K562 (cell line): ENCODE measurements around the gene PPP1R12B. TPM values are rescaled to one million over a fixed set of nuclear protein-coding genes. Genes with fewer than 3 reads are reported as not detected.
"Not testable (repeated sequence)": the region's sequence is repeated elsewhere in the genome, so short reads cannot be mapped to it uniquely, and the experiment has no call there.

Experiments
- CTBP1 ChIP-seq: fragments of 450-650 bp; IDR thresholded peaks from 2 replicates; pipeline ENCODE4 v1.6.1; 2016; ENCODE audit warnings: borderline replicate concordance
- EP300 ChIP-seq: IDR thresholded peaks from 2 replicates; pipeline ENCODE4 v1.6.1; 2012; ENCODE audit warnings: low read length, improper control_type of control experiment
- L3MBTL2 ChIP-seq: fragments of 450-650 bp; IDR thresholded peaks from 2 replicates; pipeline ENCODE4 v1.6.1; 2016; ENCODE audit warnings: mild to moderate bottlenecking, moderate library complexity
- LCOR ChIP-seq: sonication (generic); formaldehyde crosslinking; IDR thresholded peaks from 2 replicates; pipeline ENCODE4 v1.8.0; 2022; ENCODE audit warnings: mild to moderate bottlenecking, missing genetic modification reagents
- MITF ChIP-seq: IDR thresholded peaks from 2 replicates; pipeline ENCODE4 v1.6.1; 2014; ENCODE audit warnings: antibody characterized with exemption
- NRF1 ChIP-seq, 2 experiments: fragments of 450-650 bp; IDR thresholded peaks in 1 of 2; conservative IDR thresholded peaks in 1 of 2; 2 replicates each; pipeline ENCODE4 v1.6.1; 2014; ENCODE audit warnings: mild to moderate bottlenecking in 2 of 2
- PBX2 ChIP-seq, 2 experiments: IDR thresholded peaks in 1 of 2; conservative IDR thresholded peaks in 1 of 2; 2 replicates each; pipeline ENCODE4 v1.6.1; 2016; ENCODE audit warnings: low read depth in 2 of 2, mild to moderate bottlenecking in 1 of 2, missing compliant biosample characterization in 1 of 2, missing genetic modification characterization in 1 of 2, moderate library complexity in 1 of 2
- PKNOX1 ChIP-seq: fragments of 450-650 bp; IDR thresholded peaks from 2 replicates; pipeline ENCODE4 v1.6.1; 2016
- RCOR1 ChIP-seq, 2 experiments: IDR thresholded peaks; 2 replicates each; pipeline ENCODE4 v1.6.1; 2012; ENCODE audit warnings: low read depth in 2 of 2, low read length in 2 of 2, borderline replicate concordance in 1 of 2, improper control_type of control experiment in 1 of 2
- SMARCA4 ChIP-seq: fragments of 450-650 bp; IDR thresholded peaks from 2 replicates; pipeline ENCODE4 v1.6.1; 2016
- ZBTB7A ChIP-seq: IDR thresholded peaks from 2 replicates; pipeline ENCODE4 v1.6.1; 2011; ENCODE audit warnings: low read depth, mild to moderate bottlenecking, low read length, moderate library complexity, borderline replicate concordance; ENCODE audit not compliant: control insufficient read depth
- ZEB2 ChIP-seq: fragments of 450-650 bp; IDR thresholded peaks from 2 replicates; pipeline ENCODE4 v1.6.1; 2016
- ZKSCAN1 ChIP-seq: fragments of 150-350 bp; IDR thresholded peaks from 2 replicates; pipeline ENCODE4 v1.6.1; 2016; ENCODE audit warnings: low read depth, low read length
- polyA plus RNA-seq, 8 experiments: library from polyadenylated mRNA; depleted of rRNA in 4 of 8; stranded (reverse) in 5 of 8; unstranded in 3 of 8; fragments of >200 nt; fragmentation: Nextera tagmentation in 2 of 8; fragmentation: Illumina TruSeq in 1 of 8; extraction: Ambion mirVana in 2 of 8; extraction: Trizol in 1 of 8; gene quantifications; 2 replicates each; pipeline versions ENCODE4 v1.2.1 to v1.2.3, GENCODE V29; 2011 to 2014; ENCODE audit warnings: inconsistent platforms in 1 of 8, missing spikeins in 1 of 8
- total RNA-seq, 7 experiments: library from RNA; depleted of rRNA in 6 of 7; stranded (reverse); fragments of >200 nt in 6 of 7; fragmentation: Illumina TruSeq in 2 of 7; extraction: Trizol in 2 of 7; gene quantifications; 2 replicates each; pipeline versions ENCODE4 v1.2.1 to v1.2.3, GENCODE V29; 2011 to 2021; ENCODE audit warnings: low replicate concordance in 1 of 7
- TF ChIP-seq, protein P1 (sequence below), 2 experiments: fragments of 200-800 bp in 1 of 2; sonication (Bioruptor generic) in 1 of 2; sonication (generic) in 1 of 2; formaldehyde crosslinking in 1 of 2; IDR thresholded peaks in 1 of 2; conservative IDR thresholded peaks in 1 of 2; 2 replicates each; pipeline versions ENCODE4 v1.5.0 to v1.6.1; 2016 to 2020; ENCODE audit warnings: missing compliant biosample characterization in 1 of 2, missing genetic modification characterization in 1 of 2, missing genetic modification reagents in 1 of 2
- TF ChIP-seq, protein P2 (sequence below): fragments of 450-650 bp; IDR thresholded peaks from 2 replicates; pipeline ENCODE4 v1.6.1; 2016; ENCODE audit warnings: antibody characterized with exemption

Gene PPP1R12B
- total and polyA plus RNA-seq, 9 of the 15 experiments (the other 6 are each of a cell fraction or from before 2014, with no cell fraction given): 0.73 to 16.9 (median 13.6) TPM

DNA sequence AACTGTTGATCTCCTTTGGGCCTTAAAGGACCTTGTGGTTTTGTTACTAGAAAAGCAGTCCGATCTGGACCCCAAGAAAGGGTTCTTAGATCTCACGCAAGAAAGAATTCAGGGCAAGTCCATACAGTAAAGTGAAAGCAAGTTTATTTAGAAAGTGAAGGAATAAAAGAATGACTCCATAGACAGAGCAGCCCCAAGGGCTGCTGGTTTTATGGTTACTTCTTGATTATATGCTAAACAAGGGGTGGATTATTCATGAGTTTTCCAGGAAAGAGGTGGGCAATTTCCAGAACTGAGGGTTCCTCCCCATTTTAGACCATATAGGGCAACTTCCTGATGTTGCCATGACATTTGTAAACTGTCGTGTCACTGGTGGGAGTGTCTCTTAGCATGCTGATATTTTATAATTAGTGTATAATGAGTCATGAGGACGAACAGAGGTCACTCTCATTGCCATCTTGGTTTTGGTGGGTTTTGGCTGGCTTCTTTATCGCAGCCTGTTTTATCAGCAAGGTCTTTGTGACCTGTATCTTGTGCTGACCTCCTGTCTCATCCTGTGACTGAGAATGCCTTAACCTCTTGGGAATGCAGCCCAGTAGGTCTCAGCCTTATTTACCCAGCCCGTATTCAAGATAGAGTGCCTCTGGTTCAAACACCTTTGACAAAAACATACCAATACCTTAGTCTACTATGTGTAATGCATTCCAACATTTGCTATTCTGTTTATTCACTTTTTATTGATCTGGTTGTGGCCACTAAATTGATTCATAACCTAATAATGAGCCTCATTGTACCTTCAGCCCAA lies 183.5 kb downstream of the PPP1R12B start (continued):
- not testable (repeated sequence) for TF ChIP-seq PBX2 (CRISPR knock-in tag; IDR thresholded peaks at IDR 0.05; ENCODE audit: low read depth)
- TF ChIP-seq PBX2 (tag; conservative IDR thresholded peaks at IDR 0.05; ENCODE audit: low read depth) (peak; percentile 54), MITF (peak; percentile 80; the same call in 1 of the 2 replicates), ZEB2 (peak; percentile 89), RCOR1 (IDR thresholded peaks at IDR 0.05; ENCODE audit: borderline replicate concordance in 1 of 2, low read depth in 2 of 2, low read length in 2 of 2) (peak in 1 of 2 experiments; percentile 68; a peak in 2 of 4 replicates), LCOR (CRISPR knock-in tag) (peak; percentile 94), PKNOX1 (peak; percentile 84), ZBTB7A (0 out of 2 replicates have a peak, but pooled peaks have one; percentile 21), L3MBTL2 (peak; percentile 14; the same call in 1 of the 2 replicates), SMARCA4 (peak; percentile 91), CTBP1 (peak; percentile 96), EP300 (peak; percentile 68), NRF1 (conservative IDR thresholded peaks at IDR 0.05 in 1 of 2, IDR thresholded peaks at IDR 0.05 in 1 of 2) (peak; percentile 21 to 42; a peak in 1 of 4 replicates), ZKSCAN1 (0 out of 2 replicates have a peak, but pooled peaks have one; percentile 28)
- TF ChIP-seq, protein P1, sequence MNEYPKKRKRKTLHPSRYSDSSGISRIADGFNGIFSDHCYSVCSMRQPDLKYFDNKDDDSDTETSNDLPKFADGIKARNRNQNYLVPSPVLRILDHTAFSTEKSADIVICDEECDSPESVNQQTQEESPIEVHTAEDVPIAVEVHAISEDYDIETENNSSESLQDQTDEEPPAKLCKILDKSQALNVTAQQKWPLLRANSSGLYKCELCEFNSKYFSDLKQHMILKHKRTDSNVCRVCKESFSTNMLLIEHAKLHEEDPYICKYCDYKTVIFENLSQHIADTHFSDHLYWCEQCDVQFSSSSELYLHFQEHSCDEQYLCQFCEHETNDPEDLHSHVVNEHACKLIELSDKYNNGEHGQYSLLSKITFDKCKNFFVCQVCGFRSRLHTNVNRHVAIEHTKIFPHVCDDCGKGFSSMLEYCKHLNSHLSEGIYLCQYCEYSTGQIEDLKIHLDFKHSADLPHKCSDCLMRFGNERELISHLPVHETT (CRISPR knock-in tag; conservative IDR thresholded peaks at IDR 0.05 in 1 of 2, IDR thresholded peaks at IDR 0.05 in 1 of 2): peak in 1 of 2 experiments; percentile 90; a peak in 2 of 4 replicates
- TF ChIP-seq, protein P2, sequence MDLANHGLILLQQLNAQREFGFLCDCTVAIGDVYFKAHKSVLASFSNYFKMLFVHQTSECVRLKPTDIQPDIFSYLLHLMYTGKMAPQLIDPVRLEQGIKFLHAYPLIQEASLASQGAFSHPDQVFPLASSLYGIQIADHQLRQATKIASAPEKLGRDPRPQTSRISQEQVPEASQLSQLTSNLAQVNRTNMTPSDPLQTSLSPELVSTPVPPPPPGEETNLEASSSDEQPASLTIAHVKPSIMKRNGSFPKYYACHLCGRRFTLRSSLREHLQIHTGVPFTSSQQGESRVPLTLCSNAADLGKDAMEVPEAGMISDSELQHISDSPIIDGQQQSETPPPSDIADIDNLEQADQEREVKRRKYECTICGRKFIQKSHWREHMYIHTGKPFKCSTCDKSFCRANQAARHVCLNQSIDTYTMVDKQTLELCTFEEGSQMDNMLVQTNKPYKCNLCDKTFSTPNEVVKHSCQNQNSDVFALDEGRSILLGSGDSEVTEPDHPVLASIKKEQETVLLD: peak; percentile 70
